Measurements from ENCODE around the gene ALX4.

Gene ALX4

GRCh38 chr11:44235765-44236201, 74.2 kb downstream of the ALX4 start:
- DNase-seq, result no peak

- DNase-seq, result no peak
Observed at GRCh38 chr11:44229624-44230023, 80.3 kb downstream of the ALX4 start.

- peak; percentile 60 to 90 for DNase-seq
Observed at GRCh38 chr11:44229098-44229497, 80.8 kb downstream of the ALX4 start.

GRCh38 chr11:44228379-44228778, 81.6 kb downstream of the ALX4 start:
- no peak for DNase-seq

- DNase-seq, result no peak
Observed at GRCh38 chr11:44226945-44227344, 83.0 kb downstream of the ALX4 start.

- DNase-seq, result no peak
Observed at GRCh38 chr11:44226490-44226889, 83.4 kb downstream of the ALX4 start.

- DNase-seq, result no peak
Observed at GRCh38 chr11:44224867-44225501, 85.0 kb downstream of the ALX4 start.

GRCh38 chr11:44223238-44223637, 86.7 kb downstream of the ALX4 start:
- DNase-seq, result no peak

- DNase-seq, result no peak
Observed at GRCh38 chr11:44221992-44222391, 87.9 kb downstream of the ALX4 start.

- DNase-seq, result no peak
Observed at GRCh38 chr11:44221456-44221855, 88.5 kb downstream of the ALX4 start.

GRCh38 chr11:44219830-44220796, 89.8 kb downstream of the ALX4 start:
- no peak for DNase-seq

GRCh38 chr11:44217432-44217831, 92.5 kb downstream of the ALX4 start:
- no peak for DNase-seq

- no peak for DNase-seq
Observed at GRCh38 chr11:44213148-44213547, 96.8 kb downstream of the ALX4 start.

- DNase-seq, result no peak
Observed at GRCh38 chr11:44212128-44212527, 97.8 kb downstream of the ALX4 start.

Measured in NCI-H2081 (cell line).